Kidney glomerular epithelial cell (primary cell): ENCODE data around the gene INTS15.
"Not testable (repeated sequence)": the region's sequence is repeated elsewhere in the genome, so short reads cannot be mapped to it uniquely, and the experiment has no call there.

Experiments used
- DNase-seq: peaks from one replicate; lab custom pipeline; 2025; lab: John Stamatoyannopoulos, UW

Gene INTS15

DNA sequence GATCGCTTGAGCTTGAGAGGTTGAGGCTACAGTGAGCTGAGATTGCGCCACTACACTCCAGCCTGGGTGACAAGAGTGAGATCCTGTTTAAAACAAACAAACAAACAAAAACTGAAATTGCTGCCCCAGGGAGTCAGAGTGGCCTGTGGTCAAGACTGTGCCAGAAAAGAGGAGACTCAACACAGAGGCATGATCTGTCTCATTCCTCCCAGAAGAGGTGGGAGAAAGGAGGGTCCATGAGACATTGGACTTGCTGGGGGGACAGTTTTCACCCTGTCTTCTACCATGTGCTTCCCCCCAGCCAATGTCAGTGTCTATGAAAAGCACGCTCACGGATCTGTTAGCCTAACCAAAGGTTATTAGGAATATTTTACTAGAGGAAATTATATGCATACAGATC is 28.8 kb downstream of the INTS15 start:
- DNase-seq, result no peak

DNA sequence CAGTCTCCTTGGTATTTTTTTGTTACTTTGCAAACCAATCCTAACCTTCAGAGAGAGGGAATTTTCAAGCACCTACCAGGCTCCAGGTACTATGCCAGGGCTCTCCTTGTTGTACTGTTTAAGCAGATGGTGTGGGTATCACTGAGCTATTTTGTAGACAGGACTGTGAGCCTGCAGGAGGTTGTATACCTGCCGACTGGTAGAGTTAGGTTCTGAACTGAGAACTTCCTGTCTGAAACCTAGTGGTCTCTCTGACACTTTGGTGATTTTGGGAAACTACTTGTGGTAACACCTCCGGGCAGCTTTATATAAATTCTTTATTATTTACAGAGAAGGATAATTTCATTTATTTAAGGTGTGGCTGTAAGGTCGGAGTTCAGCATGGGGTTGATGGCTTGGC is 30.1 kb downstream of the INTS15 start:
- DNase-seq, result no peak

DNA sequence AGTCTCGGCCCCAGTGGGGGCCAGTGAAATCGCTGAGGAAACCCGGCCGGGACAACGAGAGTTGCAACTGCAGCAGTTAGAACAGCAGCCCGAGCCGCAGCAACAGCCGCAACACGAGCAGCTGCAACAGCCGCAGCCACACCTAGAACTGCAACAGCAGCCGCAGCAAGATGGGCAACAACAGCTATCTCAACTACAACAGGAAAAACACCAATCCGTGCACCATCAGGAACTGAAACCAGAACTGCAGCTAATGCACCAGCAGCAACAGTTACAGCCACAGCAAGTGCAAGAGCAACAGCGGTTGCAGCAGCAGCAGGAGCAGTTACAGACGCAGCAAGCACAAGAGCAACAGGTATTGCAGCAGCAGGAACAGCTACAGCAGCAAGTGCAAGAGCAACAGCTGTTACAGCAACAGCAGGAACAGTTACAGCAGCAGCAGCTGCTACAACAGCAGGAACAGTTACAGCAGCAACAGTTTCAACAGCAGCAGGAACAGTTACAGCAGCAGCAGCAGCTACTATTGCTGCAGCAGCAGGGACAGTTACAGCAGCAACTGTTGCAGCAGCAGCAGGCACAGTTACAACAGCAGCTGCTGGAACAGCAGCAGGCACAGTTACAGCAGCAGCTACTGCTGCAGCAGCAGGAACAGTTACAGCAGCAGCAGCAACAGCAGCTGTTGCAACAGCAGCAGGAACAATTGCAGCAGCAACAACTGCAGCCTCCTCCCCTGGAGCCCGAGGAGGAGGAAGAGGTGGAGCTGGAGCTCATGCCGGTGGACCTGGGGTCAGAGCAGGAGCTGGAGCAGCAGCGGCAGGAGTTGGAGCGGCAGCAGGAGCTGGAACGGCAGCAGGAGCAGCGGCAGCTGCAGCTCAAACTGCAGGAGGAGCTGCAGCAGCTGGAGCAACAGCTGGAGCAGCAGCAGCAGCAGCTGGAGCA is 31.6 kb downstream of the INTS15 start:
- DNase-seq, result no peak

DNA sequence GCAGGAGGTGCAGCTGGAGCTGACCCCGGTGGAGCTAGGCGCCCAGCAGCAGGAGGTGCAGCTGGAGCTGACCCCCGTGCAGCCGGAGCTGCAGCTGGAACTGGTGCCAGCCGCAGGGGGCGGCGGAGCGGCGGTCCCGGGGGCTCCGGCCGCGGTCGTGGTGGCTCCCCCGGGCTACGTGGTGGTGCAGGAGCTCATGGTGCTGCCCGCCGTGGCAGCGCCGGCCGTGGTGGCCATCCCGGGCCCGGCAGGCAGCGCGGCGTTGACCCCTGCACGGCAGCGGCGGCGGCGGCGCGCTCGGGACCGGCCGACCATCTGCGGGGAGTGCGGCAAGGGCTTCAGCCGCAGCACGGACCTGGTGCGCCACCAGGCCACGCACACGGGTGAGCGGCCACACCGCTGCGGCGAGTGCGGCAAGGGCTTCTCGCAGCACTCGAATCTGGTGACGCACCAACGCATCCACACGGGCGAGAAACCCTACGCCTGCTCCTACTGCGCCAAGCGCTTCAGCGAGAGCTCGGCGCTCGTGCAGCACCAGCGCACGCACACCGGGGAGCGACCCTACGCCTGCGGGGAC is 32.4 kb downstream of the INTS15 start:
- DNase-seq, result no peak

- no peak for DNase-seq
Observed at GRCh38 chr7:6623589-6624245, 33.9 kb downstream of the INTS15 start.

- DNase-seq, result no peak
Observed at GRCh38 chr7:6624246-6624611, 34.4 kb downstream of the INTS15 start.

GRCh38 chr7:6628045-6628444 is 38.2 kb downstream of the INTS15 start:
- DNase-seq, result no peak

DNA sequence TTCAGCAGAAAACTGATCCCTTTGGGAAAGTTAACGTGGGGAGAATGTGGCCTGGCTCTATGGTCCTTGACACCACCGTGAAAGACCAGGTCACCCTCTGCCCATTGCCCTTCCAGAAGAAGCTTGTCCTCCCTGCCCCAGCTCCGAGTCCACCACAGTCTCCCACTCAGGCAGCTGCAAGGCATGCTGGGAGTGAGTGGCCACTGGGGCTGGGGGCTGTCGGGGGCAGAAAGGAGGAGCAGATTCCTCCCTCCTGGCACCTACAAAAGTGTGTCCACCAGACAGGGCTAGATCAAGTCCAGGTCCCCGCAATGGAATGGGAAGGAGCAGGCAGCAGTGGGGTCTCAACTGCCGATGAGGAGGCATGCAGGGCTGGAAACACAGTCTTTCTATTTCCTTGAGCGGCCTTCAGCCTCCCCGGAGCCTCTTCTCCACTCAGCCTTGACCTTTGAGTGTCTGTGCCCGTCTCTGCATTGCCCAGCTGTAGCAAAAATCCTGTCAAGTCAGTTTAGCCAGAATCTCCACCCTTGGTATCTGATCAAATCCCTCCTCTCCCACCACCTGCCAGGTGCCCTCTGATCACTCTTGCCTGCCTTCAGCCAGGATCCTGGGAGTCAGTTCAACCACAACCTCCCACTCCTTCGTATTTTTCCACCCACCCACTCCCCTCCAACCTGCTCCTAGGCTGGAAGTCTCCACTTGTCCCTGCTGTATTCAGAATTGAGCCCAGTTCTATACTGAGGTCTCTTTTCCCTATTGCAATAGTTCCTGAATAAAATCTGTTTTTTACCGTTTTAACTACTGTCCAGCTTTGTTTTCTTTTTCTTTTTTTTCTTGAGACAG is 40.4 kb downstream of the INTS15 start:
- no peak for DNase-seq

- no peak for DNase-seq
Observed at GRCh38 chr7:6631605-6632004, 41.8 kb downstream of the INTS15 start.

- no peak for DNase-seq
Observed at GRCh38 chr7:6634021-6634420, 44.2 kb downstream of the INTS15 start.

DNA sequence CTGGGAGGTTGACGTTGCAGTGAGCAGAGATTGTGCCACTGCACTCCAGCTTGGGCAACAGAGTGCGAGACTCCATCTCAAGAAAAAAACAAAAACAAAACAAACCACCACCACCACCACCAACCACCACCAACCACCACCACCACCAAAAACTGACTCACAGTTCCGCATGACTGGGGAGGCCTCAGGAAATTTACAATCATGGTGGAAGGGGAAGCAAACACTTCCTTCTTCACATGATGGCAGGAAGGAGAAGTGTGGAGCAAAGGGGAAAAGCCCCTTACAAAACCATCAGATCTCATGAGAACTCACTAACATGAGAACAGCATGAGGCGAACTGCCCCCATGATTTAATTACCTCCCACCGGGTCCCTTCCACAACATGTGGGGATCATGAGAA is 45.1 kb downstream of the INTS15 start:
- DNase-seq, result not testable (repeated sequence)

- DNase-seq, result peak; percentile 20
Observed at GRCh38 chr7:6636741-6637543, 47.1 kb downstream of the INTS15 start, which contains the start of gene ZNF316. ZNF316 (plus strand) TSS chr7:6637318; CDS start chr7:6642410, 5,092 bp downstream.

- DNase-seq, result no peak
Observed at GRCh38 chr7:6637544-6638229, 47.9 kb downstream of the INTS15 start.

- DNase-seq, result no peak
Observed at GRCh38 chr7:6639032-6639431, 49.2 kb downstream of the INTS15 start.

DNA sequence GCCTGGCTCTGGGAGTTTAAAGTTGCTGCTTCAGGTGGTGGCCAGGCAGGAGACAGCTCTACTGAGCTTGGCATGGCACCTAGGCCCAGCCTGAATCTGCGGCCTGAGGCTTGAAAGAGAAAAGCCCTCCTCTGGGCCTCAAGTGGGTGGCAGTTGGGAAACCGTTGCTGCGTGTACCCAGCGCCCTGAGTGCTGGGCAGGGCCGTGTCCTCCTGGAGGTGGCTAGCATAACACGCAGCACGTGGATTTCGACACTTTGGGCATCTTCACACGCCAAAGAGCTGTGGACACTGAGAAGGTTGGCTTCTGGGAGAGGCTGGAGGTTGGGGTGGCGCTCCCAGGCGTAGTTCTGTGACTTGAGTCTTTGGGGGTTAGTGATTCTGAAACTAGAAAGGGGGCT is 49.8 kb downstream of the INTS15 start:
- DNase-seq, result no peak

DNA sequence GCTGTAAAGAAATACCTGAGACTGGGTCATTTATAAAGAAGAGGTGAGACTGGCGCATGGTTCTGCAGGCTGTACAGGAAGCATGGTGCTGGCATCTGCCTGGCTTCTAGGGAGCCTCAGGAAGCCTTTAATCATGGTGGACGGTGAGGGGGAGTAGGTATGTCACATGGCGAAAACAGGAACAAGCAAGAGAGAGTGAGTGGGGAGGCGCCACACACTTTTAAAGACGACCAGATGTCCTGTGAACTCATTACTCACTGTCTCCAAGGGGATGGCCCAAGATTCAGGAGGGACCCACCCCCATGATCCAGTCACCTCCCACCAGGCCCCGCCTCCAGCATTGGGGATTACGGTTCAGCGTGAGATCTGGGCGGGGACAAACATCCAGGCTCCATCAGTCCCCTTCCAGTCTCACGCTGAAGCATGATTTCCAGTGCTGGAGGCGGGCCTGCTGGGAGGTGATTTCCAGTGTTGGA is 50.5 kb downstream of the INTS15 start:
- no peak for DNase-seq

- DNase-seq, result no peak
Observed at GRCh38 chr7:6641305-6642035, 51.6 kb downstream of the INTS15 start.

GRCh38 chr7:6642239-6642839 is 52.5 kb downstream of the INTS15 start:
- no peak for DNase-seq
